Measurements from ENCODE around the gene ZDHHC9.

DNA sequence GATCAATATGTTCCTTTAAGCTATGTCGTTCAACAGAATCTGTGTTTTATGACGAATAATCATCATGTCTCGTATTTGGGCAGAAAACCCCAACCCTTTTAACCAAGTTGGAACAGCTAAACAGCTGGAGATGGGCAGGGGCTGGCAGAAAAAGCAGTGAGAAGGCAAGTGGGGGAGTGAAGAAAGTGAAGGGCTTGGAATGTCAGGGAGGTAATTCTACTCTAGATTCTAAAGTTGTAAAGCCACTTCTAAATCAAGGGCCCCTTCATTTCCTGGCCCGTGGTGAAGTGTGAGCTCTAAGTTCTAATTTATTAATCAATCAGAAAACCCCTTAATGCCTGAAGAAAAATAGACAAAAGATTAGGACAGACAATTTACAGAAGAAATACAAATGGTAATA is 43.5 kb downstream of the ZDHHC9 start:
- TF ChIP-seq, protein P1, sequence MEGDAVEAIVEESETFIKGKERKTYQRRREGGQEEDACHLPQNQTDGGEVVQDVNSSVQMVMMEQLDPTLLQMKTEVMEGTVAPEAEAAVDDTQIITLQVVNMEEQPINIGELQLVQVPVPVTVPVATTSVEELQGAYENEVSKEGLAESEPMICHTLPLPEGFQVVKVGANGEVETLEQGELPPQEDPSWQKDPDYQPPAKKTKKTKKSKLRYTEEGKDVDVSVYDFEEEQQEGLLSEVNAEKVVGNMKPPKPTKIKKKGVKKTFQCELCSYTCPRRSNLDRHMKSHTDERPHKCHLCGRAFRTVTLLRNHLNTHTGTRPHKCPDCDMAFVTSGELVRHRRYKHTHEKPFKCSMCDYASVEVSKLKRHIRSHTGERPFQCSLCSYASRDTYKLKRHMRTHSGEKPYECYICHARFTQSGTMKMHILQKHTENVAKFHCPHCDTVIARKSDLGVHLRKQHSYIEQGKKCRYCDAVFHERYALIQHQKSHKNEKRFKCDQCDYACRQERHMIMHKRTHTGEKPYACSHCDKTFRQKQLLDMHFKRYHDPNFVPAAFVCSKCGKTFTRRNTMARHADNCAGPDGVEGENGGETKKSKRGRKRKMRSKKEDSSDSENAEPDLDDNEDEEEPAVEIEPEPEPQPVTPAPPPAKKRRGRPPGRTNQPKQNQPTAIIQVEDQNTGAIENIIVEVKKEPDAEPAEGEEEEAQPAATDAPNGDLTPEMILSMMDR (conservative IDR thresholded peaks at IDR 0.05; ENCODE audit: low read depth, low read length) = no peak
- TF ChIP-seq EZH2 (IDR thresholded peaks at IDR 0.05; ENCODE audit: borderline replicate concordance, low read depth, low read length, poor library complexity, severe bottlenecking) = no peak
